K562 (cell line): ENCODE data around the gene SNTG2.

Experiments used
- ATF3 ChIP-seq, 2 experiments: fragments of 450-650 bp in 1 of 2; sonication (generic) in 1 of 2; formaldehyde crosslinking in 1 of 2; IDR thresholded peaks in 1 of 2; conservative IDR thresholded peaks in 1 of 2; 2 replicates each; pipeline versions ENCODE4 v1.6.1 to v1.8.1; 2016 to 2023; ENCODE audit warnings: mild to moderate bottlenecking in 2 of 2, moderate library complexity in 2 of 2, inconsistent platforms in 1 of 2, missing genetic modification reagents in 1 of 2
- CBX8 ChIP-seq: fragments of 200-600 bp; sonication (generic); IDR thresholded peaks from 2 replicates; pipeline ENCODE4 v1.6.1; 2012; ENCODE audit warnings: borderline replicate concordance, mixed run types, low read depth, mild to moderate bottlenecking, moderate library complexity, mixed read lengths, low read length, control low read depth, inconsistent platforms; ENCODE audit not compliant: poor library complexity, severe bottlenecking; ENCODE audit errors: extremely low read depth
- HNRNPLL ChIP-seq: fragments of 200-400 bp; formaldehyde crosslinking; IDR thresholded peaks from 2 replicates; pipeline ENCODE4 v1.6.1; 2017; ENCODE audit warnings: low read length, low read depth, mild to moderate bottlenecking; ENCODE audit not compliant: poor library complexity, severe bottlenecking
- RAD21 ChIP-seq, 2 experiments: fragments of 250-450 bp in 1 of 2; fragments of 450-650 bp in 1 of 2; sonication (Bioruptor Pico) in 1 of 2; formaldehyde crosslinking in 1 of 2; IDR thresholded peaks in 1 of 2; conservative IDR thresholded peaks in 1 of 2; 2 replicates each; pipeline versions ENCODE4 v1.4.0 to v1.8.0; 2020 to 2022; ENCODE audit warnings: mild to moderate bottlenecking in 2 of 2, moderate library complexity in 1 of 2
- SFPQ ChIP-seq: fragments of 200-400 bp; formaldehyde crosslinking; IDR thresholded peaks from 2 replicates; pipeline ENCODE4 v1.6.1; 2017; ENCODE audit warnings: mild to moderate bottlenecking, low read depth, low read length, moderate library complexity
- ZC3H4 ChIP-seq: sonication (generic); formaldehyde crosslinking; IDR thresholded peaks from 2 replicates; pipeline ENCODE4 v1.9.0; 2021; ENCODE audit warnings: missing genetic modification reagents, borderline replicate concordance
- ZNF668 ChIP-seq: fragments of 250-450 bp; sonication (Bioruptor Pico); IDR thresholded peaks from 2 replicates; pipeline ENCODE4 v1.8.0; 2022; ENCODE audit warnings: mild to moderate bottlenecking, inconsistent platforms

- TF ChIP-seq SFPQ (no peak), ZNF668 (CRISPR knock-in tag) (no peak), ATF3 (IDR thresholded peaks at IDR 0.05) (no peak), ATF3 (CRISPR knock-in tag; conservative IDR thresholded peaks at IDR 0.05) (no peak), CBX8 (no peak), RAD21 (CRISPR knock-in tag; conservative IDR thresholded peaks at IDR 0.05 in 1 of 2, IDR thresholded peaks at IDR 0.05 in 1 of 2) (no peak), ZC3H4 (no peak), HNRNPLL (no peak)
These were observed 165.3 kb downstream of the SNTG2 start for GRCh38 chr2:1115843-1116539.
